Adrenal gland (tissue), 5 donors: ENCODE measurements around the gene BRCA2.

ENCODE experiments used
- CTCF ChIP-seq, 6 experiments: fragments of 450-650 bp in 4 of 6; fragments of 200-600 bp in 2 of 6; sonication (generic) in 1 of 6; IDR thresholded peaks; 1 replicate in 5 of 6; 2 replicates in 1 of 6; pipeline versions ENCODE4 v1.5.1 to v1.8.0; 2016 to 2021; ENCODE audit warnings: antibody characterized with exemption in 6 of 6, mild to moderate bottlenecking in 2 of 6, moderate library complexity in 1 of 6
- POLR2A ChIP-seq, 2 donors: fragments of 450-650 bp; IDR thresholded peaks; one replicate each; pipeline ENCODE4 v1.6.1; 2017; ENCODE audit warnings: antibody characterized with exemption in 2 of 2, mild to moderate bottlenecking in 2 of 2, moderate library complexity in 1 of 2
- donor health status: DM: no; HTN: no; CAD: no.

GRCh38 chr13:32390048-32390447 is 74.7 kb downstream of the BRCA2 start:
- no peak for TF ChIP-seq POLR2A (IDR thresholded peaks at IDR 0.05)
- no peak for TF ChIP-seq CTCF (IDR thresholded peaks at IDR 0.05)
